NCI-H2081 treated with DMSO at 0.1 percent for 48 hours (cell line): ENCODE measurements around the gene GPC3.
"Not testable (repeated sequence)": the region's sequence is repeated elsewhere in the genome, so short reads cannot be mapped to it uniquely, and the experiment has no call there.

Experiments used
- DNase-seq: peaks from one replicate; lab custom pipeline; 2025; lab: John Stamatoyannopoulos, UW

GPC3 gene

GRCh38 chrX:133926099-133926498 lies 59.3 kb downstream of the GPC3 start:
- no peak for DNase-seq

GRCh38 chrX:133924548-133924947 lies 60.8 kb downstream of the GPC3 start:
- no peak for DNase-seq

GRCh38 chrX:133923548-133923947 lies 61.8 kb downstream of the GPC3 start:
- DNase-seq = no peak

GRCh38 chrX:133923113-133923512 lies 62.3 kb downstream of the GPC3 start:
- no peak for DNase-seq

GRCh38 chrX:133922390-133922771 lies 63.0 kb downstream of the GPC3 start:
- DNase-seq = no peak

- DNase-seq = no peak
Observed at GRCh38 chrX:133921764-133922389, 63.5 kb downstream of the GPC3 start.

GRCh38 chrX:133921086-133921485 lies 64.3 kb downstream of the GPC3 start:
- no peak for DNase-seq

- DNase-seq = no peak
Observed at GRCh38 chrX:133918361-133918771, 67.0 kb downstream of the GPC3 start.

- DNase-seq = no peak
Observed at GRCh38 chrX:133916984-133917722, 68.2 kb downstream of the GPC3 start.

- no peak for DNase-seq
Observed at GRCh38 chrX:133913658-133914388, 71.6 kb downstream of the GPC3 start.

- no peak for DNase-seq
Observed at GRCh38 chrX:133913009-133913408, 72.4 kb downstream of the GPC3 start.

GRCh38 chrX:133911825-133912495 lies 73.4 kb downstream of the GPC3 start:
- no peak for DNase-seq

- no peak for DNase-seq
Observed at GRCh38 chrX:133910539-133910938, 74.9 kb downstream of the GPC3 start.

- DNase-seq = no peak
Observed at GRCh38 chrX:133909888-133910287, 75.5 kb downstream of the GPC3 start.

GRCh38 chrX:133908223-133908955 lies 77.0 kb downstream of the GPC3 start:
- no peak for DNase-seq

- no peak for DNase-seq
Observed at GRCh38 chrX:133907606-133908005, 77.8 kb downstream of the GPC3 start.

GRCh38 chrX:133905305-133905704 lies 80.1 kb downstream of the GPC3 start:
- no peak for DNase-seq

- DNase-seq = no peak
Observed at GRCh38 chrX:133897593-133898163, 87.7 kb downstream of the GPC3 start.

GRCh38 chrX:133892337-133892736 lies 93.1 kb downstream of the GPC3 start:
- no peak for DNase-seq

GRCh38 chrX:133888984-133889383 lies 96.4 kb downstream of the GPC3 start:
- DNase-seq = no peak

- not testable (repeated sequence) for DNase-seq
Observed at GRCh38 chrX:133888084-133888483, 97.3 kb downstream of the GPC3 start.
